Activated CD8-positive, alpha-beta memory T cell treated with anti-CD3 and anti-CD28 coated beads for 48 hours (primary cell): Measurements from ENCODE around the gene ABI3BP.
"Not testable (repeated sequence)": the region's sequence is repeated elsewhere in the genome, so short reads cannot be mapped to it uniquely, and the experiment has no call there.

Experiments
- DNase-seq, 3 experiments: peaks; one replicate each; pipeline ENCODE4 v3.0.0-alpha.2; 2020; ENCODE audit warnings: low read depth in 2 of 3, low spot score in 2 of 3

ABI3BP gene

DNA sequence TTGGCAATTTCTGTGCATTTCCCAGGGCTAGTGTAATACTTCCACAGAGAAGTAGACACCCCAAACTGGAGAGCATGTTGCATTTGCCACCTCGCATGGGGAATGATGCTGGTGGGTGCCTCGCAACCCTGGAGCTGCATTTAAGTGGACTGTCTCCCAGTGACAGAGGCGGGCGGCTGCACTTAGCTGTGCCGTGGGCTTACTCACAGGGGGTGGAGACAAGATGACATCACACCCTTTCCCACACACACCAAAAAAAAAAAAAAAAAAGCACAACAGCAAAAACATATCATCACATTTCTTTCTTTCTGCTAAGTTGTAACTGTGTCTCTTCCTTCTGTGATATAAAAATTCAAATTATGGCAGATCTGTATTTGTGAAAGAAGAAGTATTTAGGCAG is at the start of gene ABI3BP:
Gene ABI3BP (minus strand): TSS at position 113 of the 400 bp plus-strand sequence. CDS start 37 bp downstream, at position 76.
- no peak for DNase-seq

DNA sequence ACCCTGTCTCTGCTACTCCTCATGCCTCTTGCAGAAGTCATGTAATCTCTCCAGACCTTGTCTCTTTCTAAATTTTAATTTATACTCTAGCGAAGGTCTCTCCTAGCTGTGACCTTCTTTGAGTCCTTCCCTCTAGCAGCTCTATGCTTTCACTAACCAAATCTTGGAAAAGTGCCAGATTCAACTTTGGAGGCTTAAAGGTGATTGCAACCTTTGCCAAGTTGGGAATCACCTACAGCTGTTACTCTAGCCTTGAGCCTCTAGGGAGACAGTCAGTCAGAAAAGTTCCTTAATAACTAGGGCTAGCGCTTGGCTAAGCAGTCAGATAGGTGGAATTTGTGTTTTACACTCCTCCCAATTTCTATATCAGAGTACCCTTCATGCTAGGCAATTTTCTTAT is 46.1 kb upstream of the ABI3BP start:
- no peak for DNase-seq

DNA sequence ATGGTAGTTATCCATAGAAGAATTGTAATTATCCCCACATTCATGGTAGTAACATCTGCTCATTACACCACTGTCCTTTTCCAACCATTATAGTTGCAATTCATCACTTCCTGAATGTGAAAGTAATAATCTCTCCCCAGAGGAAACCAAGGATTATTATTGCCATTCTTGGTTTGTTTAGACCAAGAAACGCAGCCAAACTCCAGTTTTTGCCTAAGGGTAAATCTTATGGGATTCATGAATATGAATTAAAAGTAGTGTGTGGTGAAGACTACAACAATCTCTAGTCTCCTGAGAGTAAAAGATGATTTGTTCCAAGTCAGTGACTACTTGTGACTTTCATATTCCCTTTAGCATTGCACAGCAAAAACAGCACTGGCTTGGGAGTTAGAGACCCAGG is 45.7 kb upstream of the ABI3BP start:
- DNase-seq = no peak

DNA sequence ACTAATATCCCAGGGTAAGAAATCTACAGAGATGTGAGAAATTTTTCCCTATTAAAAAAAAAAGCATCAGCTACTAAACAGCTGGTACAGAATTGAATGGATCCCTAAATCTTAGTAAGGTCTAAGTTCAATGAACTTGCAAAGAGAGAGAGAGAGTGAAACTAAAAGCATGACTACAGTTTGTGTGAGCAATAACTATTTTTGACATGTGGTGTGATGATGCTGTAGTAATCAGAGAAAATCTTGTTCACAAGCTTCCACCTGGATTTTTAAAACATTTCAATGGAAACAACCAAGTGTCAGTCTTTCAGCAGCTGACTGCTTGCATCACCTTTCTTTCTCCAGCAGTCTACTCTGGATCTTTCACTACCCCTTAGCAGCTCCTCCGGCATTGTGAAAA is 45.2 kb upstream of the ABI3BP start:
- DNase-seq = no peak

GRCh38 chr3:101037613-101038012 is 44.4 kb upstream of the ABI3BP start:
- DNase-seq = no peak

GRCh38 chr3:101036676-101037075 is 43.5 kb upstream of the ABI3BP start:
- no peak for DNase-seq

- no peak for DNase-seq
Measured at GRCh38 chr3:101036213-101036618, 43.0 kb upstream of the ABI3BP start.

- no peak for DNase-seq
Measured at GRCh38 chr3:101027286-101027685, 34.1 kb upstream of the ABI3BP start.

- no peak for DNase-seq
Measured at GRCh38 chr3:101026881-101027280, 33.7 kb upstream of the ABI3BP start.

GRCh38 chr3:101026244-101026643 is 33.0 kb upstream of the ABI3BP start:
- no peak for DNase-seq

DNA sequence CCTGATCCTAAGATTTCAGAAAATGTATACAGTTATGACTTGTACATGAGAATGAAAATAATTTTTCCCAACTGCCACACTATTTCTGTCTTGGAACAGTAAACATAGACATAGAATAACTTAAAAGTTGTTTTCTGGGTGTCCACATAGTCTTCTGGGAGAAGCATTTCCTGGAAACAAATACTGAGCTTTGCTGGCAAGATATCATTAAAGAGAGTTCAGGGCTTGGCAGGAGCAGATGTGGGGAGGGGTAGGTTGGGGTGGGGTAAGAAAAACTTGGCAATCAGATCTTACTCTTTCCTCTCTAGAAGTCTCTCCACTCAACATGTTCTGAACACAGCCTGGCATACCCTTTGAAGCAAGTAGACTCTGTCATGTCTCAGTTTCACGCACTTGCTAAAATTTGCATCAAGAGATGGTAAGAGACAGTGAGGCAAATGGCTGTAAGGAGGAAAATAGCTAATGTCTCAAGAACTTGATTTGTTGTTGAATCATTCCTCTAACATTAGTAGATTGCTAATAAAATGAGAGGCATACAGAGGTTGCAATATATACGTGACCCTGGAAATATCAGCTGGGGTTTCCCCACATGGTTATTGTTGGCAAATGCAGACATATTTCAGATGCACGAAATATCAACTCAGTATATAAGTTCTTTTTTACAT is 27.3 kb upstream of the ABI3BP start:
- DNase-seq = no peak

DNA sequence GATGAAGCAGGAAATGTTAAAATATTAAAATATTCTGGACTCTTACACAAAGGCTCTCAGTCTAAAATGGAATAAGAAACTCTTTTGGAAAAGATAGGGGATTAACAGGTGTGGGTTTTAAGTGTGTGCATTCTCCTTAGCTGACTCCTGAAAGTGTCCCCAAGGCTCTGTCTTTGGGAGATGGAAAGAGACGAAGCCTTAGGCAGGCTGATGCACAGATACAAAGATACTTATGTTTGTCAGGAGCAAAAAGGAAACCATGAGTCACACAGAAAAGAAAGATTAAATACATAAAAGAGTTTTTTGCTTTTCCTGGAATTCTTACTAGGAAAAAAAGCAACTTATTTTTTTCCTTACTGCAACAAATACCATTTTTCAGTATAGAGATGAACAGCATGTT is 23.8 kb upstream of the ABI3BP start:
- no peak for DNase-seq

DNA sequence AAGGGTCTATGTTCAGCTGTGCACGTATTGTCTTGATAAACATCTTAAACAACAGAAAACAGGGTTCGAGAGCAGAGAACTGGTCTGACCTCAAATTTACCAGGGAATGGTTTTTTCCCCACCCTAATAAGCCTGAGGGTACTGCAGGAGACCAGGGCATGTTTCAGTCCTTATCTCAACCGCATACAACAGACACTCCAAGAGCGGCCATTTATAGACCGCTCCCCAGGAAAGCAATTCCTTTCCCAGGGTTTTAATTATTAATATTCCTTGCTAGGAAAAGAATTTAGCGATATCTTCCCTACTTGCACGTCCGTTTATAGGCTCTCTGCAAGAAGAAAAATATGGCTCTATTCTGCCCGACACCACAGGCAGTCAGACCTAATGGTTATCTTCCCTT is 19.1 kb upstream of the ABI3BP start:
- not testable (repeated sequence) for DNase-seq

GRCh38 chr3:101011136-101011535 is 17.9 kb upstream of the ABI3BP start:
- DNase-seq = no peak

DNA sequence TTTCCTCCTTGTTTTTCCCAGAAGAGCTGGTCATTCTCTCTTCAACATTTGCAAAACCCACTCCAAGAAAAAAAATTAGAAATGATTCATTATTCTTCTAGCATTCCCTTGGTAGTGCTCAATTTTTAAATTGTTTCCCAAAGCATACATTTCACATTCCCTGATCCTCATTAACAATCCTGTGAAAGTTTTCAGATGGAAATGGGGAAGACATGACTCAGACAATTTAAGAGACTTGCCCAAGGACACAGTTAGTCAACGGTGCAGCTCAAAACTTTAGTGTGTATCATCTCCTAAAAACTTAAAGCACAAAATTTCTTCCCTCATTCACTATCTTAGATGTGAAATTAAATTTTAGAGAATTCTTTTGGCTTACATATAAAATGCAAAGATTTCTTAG is 17.1 kb upstream of the ABI3BP start:
- DNase-seq = no peak

DNA sequence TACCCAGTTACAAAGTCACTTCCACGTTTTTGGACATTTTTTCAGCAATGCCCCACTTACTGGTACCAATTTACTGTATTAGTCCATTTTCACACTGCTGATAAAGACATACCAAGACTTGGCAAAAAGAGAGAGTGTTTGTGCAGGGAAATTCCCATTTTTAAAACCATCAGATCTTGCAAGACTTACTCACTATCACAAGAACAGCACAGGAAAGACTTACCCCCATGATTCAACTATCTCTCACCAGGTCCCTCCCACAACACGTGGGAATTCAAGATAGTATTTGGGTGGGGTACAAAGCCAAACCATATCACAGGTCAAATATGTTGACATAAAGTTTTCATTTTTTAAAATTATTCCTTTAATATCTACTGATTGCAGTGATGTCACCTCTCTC is 16.2 kb upstream of the ABI3BP start:
- DNase-seq = no peak

DNA sequence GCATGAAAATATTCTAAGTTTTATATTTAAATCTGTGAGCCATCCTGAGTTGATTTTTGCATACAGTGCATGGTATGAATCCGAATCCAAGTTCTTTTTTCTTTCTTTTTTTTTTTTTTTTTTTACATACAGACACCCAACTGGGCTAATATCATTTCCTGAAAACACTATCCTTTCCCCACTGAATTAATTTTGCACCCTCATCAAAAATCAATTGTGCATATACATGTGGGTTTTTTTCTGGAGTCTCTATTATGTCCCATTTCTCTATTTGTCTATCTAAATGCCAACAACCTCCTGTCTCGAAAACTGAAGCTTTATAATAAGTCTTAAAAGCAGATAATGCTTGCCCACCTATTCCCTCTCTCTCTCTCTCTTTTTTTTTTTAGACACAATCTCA is 5.9 kb upstream of the ABI3BP start:
- DNase-seq = no peak

DNA sequence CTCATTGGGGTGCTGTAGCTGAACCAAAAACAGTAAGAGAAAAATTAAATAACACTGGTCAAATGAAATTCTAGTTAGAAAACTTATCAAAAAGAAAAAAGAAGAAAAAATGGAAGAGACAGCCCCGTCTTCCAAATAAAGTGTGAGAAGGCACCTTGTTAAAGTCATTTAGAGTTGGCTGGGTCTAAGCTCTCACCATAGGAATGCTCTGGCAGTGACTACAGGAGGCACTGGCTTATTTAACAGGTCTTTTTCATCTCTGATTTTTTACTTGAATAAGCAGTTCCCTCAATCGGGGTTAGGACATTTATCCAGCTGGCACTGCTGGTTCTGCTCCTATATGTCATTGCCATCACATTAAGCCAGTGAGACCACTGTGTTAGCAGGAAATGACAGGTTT is 1.6 kb upstream of the ABI3BP start:
- no peak for DNase-seq

- no peak for DNase-seq
Measured at GRCh38 chr3:100994187-100994586, 966 bp upstream of the ABI3BP start.

- DNase-seq = no peak
Measured at GRCh38 chr3:100992231-100993012, 799 bp downstream of the ABI3BP start.

GRCh38 chr3:100988080-100988479 is 5.1 kb downstream of the ABI3BP start:
- DNase-seq = no peak

GRCh38 chr3:100984308-100984707 is 8.9 kb downstream of the ABI3BP start:
- DNase-seq = no peak

- no peak for DNase-seq
Measured at GRCh38 chr3:100982710-100983109, 10.5 kb downstream of the ABI3BP start.
